Esophagus squamous epithelium (tissue), 5 donors: ENCODE results near the gene FAM83D. TPM values are rescaled to one million over a fixed set of nuclear protein-coding genes. Genes with fewer than 3 reads are reported as not detected.
A peak's percentile ranks its signal among the peaks of the same experiment; 100 is the strongest.

ENCODE experiments used
- DNase-seq: peaks from one replicate; lab custom pipeline; 2025; lab: John Stamatoyannopoulos, UW
- H3K27ac ChIP-seq, 4 donors: fragments of 200-600 bp; sonication (generic); one replicate each; pipeline ENCODE4 v1.5.1; 2016 to 2019; ENCODE audit warnings: mild to moderate bottlenecking in 1 of 4
- H3K27me3 ChIP-seq, 4 donors: fragments of 200-600 bp; sonication (generic); 1 replicate in 3 of 4; 2 replicates in 1 of 4; pipeline versions ENCODE4 v1.5.1 to v1.6.0; 2017 to 2021; ENCODE audit warnings: antibody characterized with exemption in 1 of 4
- H3K36me3 ChIP-seq, 3 donors: fragments of 200-600 bp; sonication (generic); one replicate each; pipeline ENCODE4 v1.5.1; 2016 to 2019
- H3K4me1 ChIP-seq, 3 donors: fragments of 200-600 bp; sonication (generic); one replicate each; pipeline ENCODE4 v1.5.1; 2017 to 2019
- H3K4me3 ChIP-seq, 4 donors: fragments of 200-600 bp; sonication (generic); 1 replicate in 3 of 4; 2 replicates in 1 of 4; pipeline ENCODE4 v1.5.1; 2016 to 2019; ENCODE audit warnings: mild to moderate bottlenecking in 2 of 4, moderate library complexity in 1 of 4
- H3K9me3 ChIP-seq, 3 donors: fragments of 200-600 bp; sonication (generic); one replicate each; pipeline ENCODE4 v1.5.1; 2016 to 2019
- CTCF ChIP-seq, 6 experiments: fragments of 450-650 bp in 4 of 6; fragments of 200-600 bp in 2 of 6; sonication (generic) in 2 of 6; IDR thresholded peaks; one replicate each; pipeline ENCODE4 v1.5.1; 2016 to 2019; ENCODE audit warnings: antibody characterized with exemption in 6 of 6, mild to moderate bottlenecking in 4 of 6, moderate library complexity in 4 of 6
- POLR2A ChIP-seq, 4 donors: fragments of 450-650 bp; IDR thresholded peaks; one replicate each; pipeline ENCODE4 v1.6.1; 2017; ENCODE audit warnings: antibody characterized with exemption in 4 of 4, mild to moderate bottlenecking in 4 of 4, moderate library complexity in 3 of 4
- WGBS, 2 donors: methylation state at CpG; one replicate each; pipeline ENCODE4 v1.1.5; 2018; 5-methylcytosine and 5-hydroxymethylcytosine counted together
- intact Hi-C: fragments of 100-400 bp; cut with DNase I; formaldehyde crosslinking; loops from one replicate; pipeline ENCODE4 v1.15.0; 2022
- total RNA-seq, 4 donors: library from RNA; depleted of rRNA; stranded (reverse); fragments of >200 nt; gene quantifications; one replicate each; pipeline ENCODE4 v1.1.0, GENCODE V29; 2016
- donor health status: DM: yes; HTN: yes; CAD: no.

The FAM83D gene
- total RNA-seq, 4 donors from 2014 or later: 53.8 to 105 (median 81.9) TPM

GRCh38 chr20:38985060-38985459 lies 58.8 kb downstream of the FAM83D start:
- 59 to 62% methylated on average over 4 of the region's 4 CpGs for WGBS, 2 donors
- no peak for DNase-seq
- no peak overlapping the region for H3K4me3 ChIP-seq
- H3K9me3 ChIP-seq: no peaks in the 10 kb centered on the region
- TF ChIP-seq CTCF (IDR thresholded peaks at IDR 0.05) (no peak), POLR2A (IDR thresholded peaks at IDR 0.05) (no peak)
- H3K36me3 ChIP-seq: peaks cover 0 to 26% (median 0%) of the 10 kb centered on the region in 3 donors
- intact Hi-C loops: no loop called here
- H3K27me3 ChIP-seq: no peaks in the 10 kb centered on the region
- H3K27ac ChIP-seq: peak overlapping the region in 3 of 4 donors; percentile 70 to 79 (median 77)
- H3K4me1 ChIP-seq: peaks cover 10 to 41% (median 17%) of the 10 kb centered on the region in 3 donors

- H3K27ac ChIP-seq: peak overlapping the region in 3 of 4 donors; percentile 70 to 79 (median 77)
- H3K36me3 ChIP-seq: peaks cover 0 to 33% (median 0%) of the 10 kb centered on the region in 3 donors
- TF ChIP-seq CTCF (IDR thresholded peaks at IDR 0.05): no peak
- TF ChIP-seq POLR2A (IDR thresholded peaks at IDR 0.05): no peak
- H3K9me3 ChIP-seq: no peaks in the 10 kb centered on the region
- DNase-seq: no peak
- intact Hi-C loops: no loop called here
- H3K27me3 ChIP-seq: no peaks in the 10 kb centered on the region
- 44 to 47% methylated on average over 1 of the region's 1 CpG for WGBS, 2 donors
- H3K4me3 ChIP-seq: peak overlapping the region in 1 of 4 donors; percentile 25
- peaks cover 10 to 41% (median 17%) of the 10 kb centered on the region in 3 donors for H3K4me1 ChIP-seq
Measured at GRCh38 chr20:38985603-38986170, 59.5 kb downstream of the FAM83D start.

GRCh38 chr20:38986663-38987062 lies 60.4 kb downstream of the FAM83D start:
- no peaks in the 10 kb centered on the region for H3K9me3 ChIP-seq
- peak overlapping the region; percentile 41 to 79 (median 74) for H3K27ac ChIP-seq
- no peaks in the 10 kb centered on the region for H3K27me3 ChIP-seq
- peaks cover 0 to 41% (median 0%) of the 10 kb centered on the region in 3 donors for H3K36me3 ChIP-seq
- WGBS, 2 donors: 50 to 69% methylated on average over 1 to 2 of the region's 2 CpGs
- intact Hi-C loops: no loop called here
- H3K4me3 ChIP-seq: no peak overlapping the region
- TF ChIP-seq POLR2A (IDR thresholded peaks at IDR 0.05): no peak
- TF ChIP-seq CTCF (IDR thresholded peaks at IDR 0.05): peak in 1 of 6 experiments; percentile 15
- no peak for DNase-seq
- H3K4me1 ChIP-seq: peaks cover 10 to 41% (median 17%) of the 10 kb centered on the region in 3 donors

GRCh38 chr20:38987777-38988176 lies 61.6 kb downstream of the FAM83D start:
- Histone ChIP-seq H3K27ac (peak overlapping the region in 1 of 4 donors; percentile 79), H3K4me3 (no peak overlapping the region), H3K36me3 (peaks cover 0 to 47% (median 0%) of the 10 kb centered on the region in 3 donors), H3K4me1 (peaks cover 10 to 36% (median 17%) of the 10 kb centered on the region in 3 donors), H3K9me3 (no peaks in the 10 kb centered on the region), H3K27me3 (no peaks in the 10 kb centered on the region)
- TF ChIP-seq CTCF (IDR thresholded peaks at IDR 0.05) (no peak), POLR2A (IDR thresholded peaks at IDR 0.05) (no peak)
- 60 to 84% methylated on average over 4 of the region's 4 CpGs for WGBS, 2 donors
- intact Hi-C loops: no loop called here
- no peak for DNase-seq

GRCh38 chr20:38990728-38991127 lies 64.5 kb downstream of the FAM83D start:
- 90 to 96% methylated on average over 1 of the region's 1 CpG for WGBS, 2 donors
- intact Hi-C loops: no loop called here
- Histone ChIP-seq H3K27ac (no peak overlapping the region), H3K9me3 (no peaks in the 10 kb centered on the region), H3K4me1 (peaks cover 4 to 23% (median 10%) of the 10 kb centered on the region in 3 donors), H3K4me3 (no peak overlapping the region), H3K27me3 (no peaks in the 10 kb centered on the region), H3K36me3 (peaks cover 0 to 49% (median 0%) of the 10 kb centered on the region in 3 donors)
- no peak for DNase-seq
- TF ChIP-seq CTCF (IDR thresholded peaks at IDR 0.05) (no peak), POLR2A (IDR thresholded peaks at IDR 0.05) (no peak)
